ENCODE results near the gene EIF4A3.
"Not testable (repeated sequence)": the region's sequence is repeated elsewhere in the genome, so short reads cannot be mapped to it uniquely, and the experiment has no call there.

Gene EIF4A3

DNA sequence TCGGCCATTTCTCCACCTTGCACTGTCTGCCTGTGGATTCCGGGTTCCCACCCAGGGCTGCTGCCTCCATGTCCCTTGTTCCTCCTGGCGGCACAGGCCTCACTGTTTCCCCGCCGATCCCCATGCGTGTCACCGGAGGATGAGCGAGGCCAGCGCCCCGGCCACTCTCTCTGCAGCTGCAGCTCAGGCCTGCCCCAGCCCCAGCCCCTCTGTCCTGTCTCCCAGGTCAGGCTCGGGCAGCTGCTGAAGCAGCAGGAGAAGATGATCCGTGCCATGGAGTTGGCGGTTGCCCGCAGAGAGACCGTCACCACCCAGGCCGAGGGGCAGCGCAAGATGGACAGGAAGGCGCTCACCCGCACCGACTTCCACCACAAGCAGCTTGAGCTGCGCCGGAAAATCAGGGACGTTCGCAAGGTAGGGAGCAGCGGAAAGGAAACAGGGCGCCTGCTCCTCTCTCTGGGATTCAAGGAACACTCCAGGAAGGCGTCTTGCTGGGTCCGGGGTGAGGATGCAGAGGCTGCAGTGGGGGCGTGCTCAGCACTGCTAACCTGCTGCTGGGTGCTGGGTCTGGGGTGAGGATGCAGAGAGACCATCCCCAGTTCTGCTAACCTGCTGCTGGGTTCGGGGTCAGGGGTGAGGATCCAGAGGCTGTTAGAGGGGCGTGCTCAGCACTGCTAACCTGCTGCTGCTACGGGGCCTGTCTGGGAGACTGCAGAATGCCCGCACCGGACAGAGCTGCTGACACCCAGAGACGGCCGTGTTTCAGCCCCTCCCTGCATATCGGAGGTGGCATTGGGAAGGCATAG lies 51.7 kb downstream of the EIF4A3 start:
- no peak overlapping the region for H3K4me3 ChIP-seq
- DNase-seq (ENCODE audit: low read depth, low spot score): no peak
- no peaks in the 10 kb centered on the region for H3K9me3 ChIP-seq (ENCODE audit: low read depth, low read length)
- no peak overlapping the region for H3K27ac ChIP-seq
- H3K9ac ChIP-seq (ENCODE audit: insufficient read length): no peak overlapping the region
- no peaks in the 10 kb centered on the region for H3K36me3 ChIP-seq (ENCODE audit: insufficient read depth, low read length)
- TF ChIP-seq FOXP2 (optimal IDR thresholded peaks at IDR 0.05; ENCODE audit: control extremely low read depth, extremely low read length, insufficient read depth) (no peak), EZH2 (IDR thresholded peaks at IDR 0.05) (no peak), POLR2AphosphoS5 (IDR thresholded peaks at IDR 0.05; ENCODE audit: borderline replicate concordance, low read depth, low read length) (no peak)

DNA sequence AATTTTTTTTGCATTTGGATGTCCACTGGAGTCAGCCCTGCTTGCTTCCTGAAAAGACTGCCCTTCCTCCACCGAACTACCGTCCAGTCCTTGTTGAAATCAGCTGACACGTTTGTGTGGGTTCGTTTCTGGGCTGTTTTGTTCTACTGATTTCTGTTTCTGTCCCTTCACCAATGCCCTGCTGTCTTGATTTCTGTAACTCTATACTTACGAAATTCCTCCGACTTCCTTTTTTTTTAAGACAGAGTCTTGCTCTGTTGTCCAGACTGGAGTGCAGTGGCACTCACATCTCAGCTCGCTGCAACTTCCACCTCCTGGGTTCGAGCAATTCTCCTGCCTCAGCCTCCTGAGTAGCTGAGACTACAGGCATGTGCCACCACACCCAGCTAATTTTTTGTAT lies 54.0 kb downstream of the EIF4A3 start:
- Histone ChIP-seq H3K4me3 (no peak overlapping the region), H3K36me3 (ENCODE audit: insufficient read depth, low read length) (no peaks in the 10 kb centered on the region), H3K9me3 (ENCODE audit: low read depth, low read length) (no peaks in the 10 kb centered on the region), H3K27ac (no peak overlapping the region), H3K9ac (ENCODE audit: insufficient read length) (no peak overlapping the region)
- DNase-seq (ENCODE audit: low read depth, low spot score): no peak
- TF ChIP-seq POLR2AphosphoS5 (IDR thresholded peaks at IDR 0.05; ENCODE audit: borderline replicate concordance, low read depth, low read length): no peak
- TF ChIP-seq EZH2 (IDR thresholded peaks at IDR 0.05): no peak
- TF ChIP-seq FOXP2 (optimal IDR thresholded peaks at IDR 0.05; ENCODE audit: control extremely low read depth, extremely low read length, insufficient read depth): no peak

DNA sequence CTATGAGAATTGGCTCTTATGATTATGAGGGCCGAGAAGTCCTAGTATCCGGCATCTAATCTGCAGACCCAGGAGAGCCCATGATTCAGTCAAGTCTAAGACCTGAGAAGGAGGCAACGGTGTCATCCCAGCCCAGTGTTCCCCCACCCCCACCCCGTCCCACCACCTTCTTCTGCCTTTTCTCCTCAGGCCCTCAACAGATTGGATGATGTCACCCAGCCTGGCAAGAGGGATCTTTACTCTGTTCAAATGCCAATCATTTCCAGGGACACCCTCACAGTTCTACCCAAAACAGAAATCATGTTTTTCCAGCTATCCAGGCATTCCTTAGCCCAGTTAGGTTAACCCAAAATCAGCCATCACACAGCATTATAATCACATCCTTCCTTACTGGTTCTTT lies 55.6 kb downstream of the EIF4A3 start:
- no peak overlapping the region for H3K27ac ChIP-seq
- H3K9ac ChIP-seq (ENCODE audit: insufficient read length): no peak overlapping the region
- TF ChIP-seq EZH2 (IDR thresholded peaks at IDR 0.05) (no peak), FOXP2 (optimal IDR thresholded peaks at IDR 0.05; ENCODE audit: control extremely low read depth, extremely low read length, insufficient read depth) (no peak), POLR2AphosphoS5 (IDR thresholded peaks at IDR 0.05; ENCODE audit: borderline replicate concordance, low read depth, low read length) (no peak)
- H3K9me3 ChIP-seq (ENCODE audit: low read depth, low read length): no peaks in the 10 kb centered on the region
- DNase-seq (ENCODE audit: low read depth, low spot score): no peak
- H3K36me3 ChIP-seq (ENCODE audit: insufficient read depth, low read length): no peaks in the 10 kb centered on the region
- no peak overlapping the region for H3K4me3 ChIP-seq

DNA sequence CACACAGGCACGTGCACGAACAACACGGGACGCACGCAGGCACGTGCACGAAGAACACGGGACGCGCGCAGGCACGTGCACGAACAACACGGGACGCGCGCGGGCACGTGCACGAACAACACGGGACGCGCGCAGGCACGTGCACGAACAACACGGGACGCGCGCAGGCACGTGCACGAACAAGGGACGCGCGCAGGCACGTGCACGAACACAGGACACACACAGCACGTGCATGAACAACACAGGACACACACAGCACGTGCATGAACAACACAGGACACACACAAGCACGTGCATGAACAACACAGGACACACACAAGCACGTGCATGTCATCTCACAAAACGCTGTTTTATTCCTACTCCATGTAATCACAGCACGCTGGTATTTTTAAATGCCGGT lies 56.8 kb downstream of the EIF4A3 start:
- DNase-seq (ENCODE audit: low read depth, low spot score); H3K4me3 ChIP-seq; H3K27ac ChIP-seq; H3K9ac ChIP-seq (ENCODE audit: insufficient read length); H3K36me3 ChIP-seq (ENCODE audit: insufficient read depth, low read length); H3K9me3 ChIP-seq (ENCODE audit: low read depth, low read length): not testable (repeated sequence)

DNA sequence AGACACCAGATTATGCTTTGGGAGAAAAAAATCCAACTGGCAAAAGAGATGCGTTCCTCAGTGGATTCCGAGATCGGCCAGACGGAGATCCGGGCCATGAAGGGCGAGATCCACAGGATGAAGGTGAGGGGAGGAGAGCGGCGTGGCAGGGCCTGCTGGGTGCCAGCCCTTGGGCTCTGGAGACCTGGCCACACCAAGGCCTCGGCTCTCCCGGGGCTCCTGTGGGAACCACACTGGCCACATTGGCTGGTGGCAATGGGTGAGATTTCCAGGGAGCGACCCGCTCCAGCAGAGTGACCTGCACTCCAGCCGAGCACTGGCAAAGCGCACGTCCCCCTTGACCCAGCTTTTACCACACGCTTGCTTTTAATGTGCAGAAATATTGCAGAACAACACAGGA lies 57.2 kb downstream of the EIF4A3 start:
- no peaks in the 10 kb centered on the region for H3K36me3 ChIP-seq (ENCODE audit: insufficient read depth, low read length)
- no peak overlapping the region for H3K27ac ChIP-seq
- H3K4me3 ChIP-seq: no peak overlapping the region
- no peak overlapping the region for H3K9ac ChIP-seq (ENCODE audit: insufficient read length)
- DNase-seq (ENCODE audit: low read depth, low spot score): no peak
- TF ChIP-seq POLR2AphosphoS5 (IDR thresholded peaks at IDR 0.05; ENCODE audit: borderline replicate concordance, low read depth, low read length): no peak
- TF ChIP-seq EZH2 (IDR thresholded peaks at IDR 0.05): no peak
- TF ChIP-seq FOXP2 (optimal IDR thresholded peaks at IDR 0.05; ENCODE audit: control extremely low read depth, extremely low read length, insufficient read depth): no peak
- no peaks in the 10 kb centered on the region for H3K9me3 ChIP-seq (ENCODE audit: low read depth, low read length)

DNA sequence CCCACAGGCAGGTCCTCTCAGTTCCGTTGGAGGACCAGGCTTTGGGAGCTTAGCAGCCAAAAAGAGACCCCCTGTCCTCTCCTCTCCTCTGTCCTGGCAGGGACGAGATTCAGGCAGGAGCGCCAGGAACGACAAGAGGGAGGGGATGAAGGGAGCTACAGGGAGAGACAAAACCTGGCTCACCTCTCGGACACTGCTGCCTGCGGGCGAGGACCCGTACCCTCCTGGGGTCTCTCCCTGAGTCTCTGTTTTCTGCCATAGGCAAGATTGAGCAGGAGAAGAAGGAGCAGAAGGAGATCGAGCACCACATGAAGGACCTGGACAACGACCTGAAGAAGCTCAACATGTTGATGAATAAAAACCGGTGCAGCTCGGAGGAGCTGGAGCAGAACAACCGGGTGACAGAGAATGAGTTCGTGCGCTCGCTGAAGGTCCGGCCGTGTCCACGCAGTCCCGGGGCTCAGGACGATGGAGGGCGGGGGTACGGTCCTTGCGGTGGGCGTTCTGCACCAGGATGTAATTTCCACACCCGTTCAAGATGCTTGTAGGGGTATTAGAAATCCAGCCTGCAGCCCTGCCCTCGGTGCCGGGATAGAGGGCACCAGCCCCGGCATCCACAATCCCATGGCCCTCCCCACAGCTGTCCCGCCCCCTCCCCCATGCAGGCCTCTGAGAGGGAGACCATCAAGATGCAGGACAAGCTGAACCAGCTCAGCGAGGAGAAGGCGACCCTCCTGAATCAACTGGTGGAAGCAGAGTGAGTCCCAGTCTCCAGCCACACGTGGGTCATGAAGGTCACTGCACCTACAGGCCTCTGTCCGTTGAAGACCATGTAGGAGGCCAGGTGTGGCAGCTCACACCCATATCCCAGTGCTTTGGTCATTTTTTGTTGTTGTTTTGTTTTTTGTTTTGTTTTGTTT lies 59.3 kb downstream of the EIF4A3 start:
- Histone ChIP-seq H3K4me3 (no peak overlapping the region), H3K9ac (ENCODE audit: insufficient read length) (no peak overlapping the region), H3K36me3 (ENCODE audit: insufficient read depth, low read length) (no peaks in the 10 kb centered on the region), H3K27ac (no peak overlapping the region), H3K9me3 (ENCODE audit: low read depth, low read length) (no peaks in the 10 kb centered on the region)
- no peak for DNase-seq (ENCODE audit: low read depth, low spot score)
- TF ChIP-seq POLR2AphosphoS5 (IDR thresholded peaks at IDR 0.05; ENCODE audit: borderline replicate concordance, low read depth, low read length) (no peak), EZH2 (IDR thresholded peaks at IDR 0.05) (no peak), FOXP2 (optimal IDR thresholded peaks at IDR 0.05; ENCODE audit: control extremely low read depth, extremely low read length, insufficient read depth) (no peak)

DNA sequence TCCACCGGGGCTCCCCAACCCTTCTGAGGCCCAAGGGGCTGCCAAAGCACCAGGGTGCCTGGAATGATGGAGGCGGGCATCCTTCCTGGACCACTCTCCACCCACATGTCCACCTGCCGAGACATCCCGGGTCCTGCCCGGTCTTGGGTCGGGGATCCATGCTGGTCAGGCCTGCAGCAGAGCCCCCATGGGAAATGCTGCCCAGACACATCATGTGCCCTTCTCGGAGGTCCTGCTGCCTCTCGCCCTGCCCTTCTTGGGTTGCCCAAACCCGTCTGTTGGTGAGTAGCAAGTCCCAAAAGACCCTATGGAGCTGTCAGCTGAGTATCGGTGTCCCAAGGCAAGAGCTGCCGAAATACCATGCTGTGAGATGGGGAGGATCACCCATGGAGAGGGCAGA lies 60.3 kb downstream of the EIF4A3 start:
- no peak for DNase-seq (ENCODE audit: low read depth, low spot score)
- H3K4me3 ChIP-seq: no peak overlapping the region
- no peak for TF ChIP-seq POLR2AphosphoS5 (IDR thresholded peaks at IDR 0.05; ENCODE audit: borderline replicate concordance, low read depth, low read length)
- TF ChIP-seq FOXP2 (optimal IDR thresholded peaks at IDR 0.05; ENCODE audit: control extremely low read depth, extremely low read length, insufficient read depth): no peak
- no peak for TF ChIP-seq EZH2 (IDR thresholded peaks at IDR 0.05)

DNA sequence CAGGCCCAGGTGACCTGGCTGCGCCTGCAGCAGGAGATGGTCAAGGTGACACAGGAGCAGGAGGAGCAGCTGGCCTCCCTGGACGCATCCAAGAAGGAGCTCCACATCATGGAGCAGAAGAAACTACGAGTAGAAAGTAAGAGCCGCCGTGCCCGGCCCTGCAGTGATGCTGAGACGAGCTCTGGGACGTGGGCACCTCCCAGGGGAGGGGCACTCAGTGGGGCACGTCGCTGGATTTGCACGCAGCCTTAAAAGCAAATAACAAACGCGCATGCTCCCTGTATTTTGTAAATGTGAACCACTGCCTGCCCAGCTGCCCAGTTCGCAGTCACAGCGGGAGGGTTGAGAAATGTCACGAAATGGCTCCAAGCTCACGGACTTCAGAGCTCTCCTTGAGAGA lies 60.8 kb downstream of the EIF4A3 start:
- no peak overlapping the region for H3K4me3 ChIP-seq
- no peak overlapping the region for H3K9ac ChIP-seq (ENCODE audit: insufficient read length)
- DNase-seq (ENCODE audit: low read depth, low spot score): no peak
- no peak overlapping the region for H3K27ac ChIP-seq
- no peak for TF ChIP-seq FOXP2 (optimal IDR thresholded peaks at IDR 0.05; ENCODE audit: control extremely low read depth, extremely low read length, insufficient read depth)
- H3K9me3 ChIP-seq (ENCODE audit: low read depth, low read length): no peaks in the 10 kb centered on the region
- H3K36me3 ChIP-seq (ENCODE audit: insufficient read depth, low read length): no peaks in the 10 kb centered on the region

More for the DNA sequence above, 60.3 kb downstream of the EIF4A3 start:
- Histone ChIP-seq H3K9ac (ENCODE audit: insufficient read length) (no peak overlapping the region), H3K9me3 (ENCODE audit: low read depth, low read length) (no peaks in the 10 kb centered on the region), H3K27ac (no peak overlapping the region), H3K36me3 (ENCODE audit: insufficient read depth, low read length) (no peaks in the 10 kb centered on the region)
